ENCODE results near the gene ZC3HAV1L.

DNA sequence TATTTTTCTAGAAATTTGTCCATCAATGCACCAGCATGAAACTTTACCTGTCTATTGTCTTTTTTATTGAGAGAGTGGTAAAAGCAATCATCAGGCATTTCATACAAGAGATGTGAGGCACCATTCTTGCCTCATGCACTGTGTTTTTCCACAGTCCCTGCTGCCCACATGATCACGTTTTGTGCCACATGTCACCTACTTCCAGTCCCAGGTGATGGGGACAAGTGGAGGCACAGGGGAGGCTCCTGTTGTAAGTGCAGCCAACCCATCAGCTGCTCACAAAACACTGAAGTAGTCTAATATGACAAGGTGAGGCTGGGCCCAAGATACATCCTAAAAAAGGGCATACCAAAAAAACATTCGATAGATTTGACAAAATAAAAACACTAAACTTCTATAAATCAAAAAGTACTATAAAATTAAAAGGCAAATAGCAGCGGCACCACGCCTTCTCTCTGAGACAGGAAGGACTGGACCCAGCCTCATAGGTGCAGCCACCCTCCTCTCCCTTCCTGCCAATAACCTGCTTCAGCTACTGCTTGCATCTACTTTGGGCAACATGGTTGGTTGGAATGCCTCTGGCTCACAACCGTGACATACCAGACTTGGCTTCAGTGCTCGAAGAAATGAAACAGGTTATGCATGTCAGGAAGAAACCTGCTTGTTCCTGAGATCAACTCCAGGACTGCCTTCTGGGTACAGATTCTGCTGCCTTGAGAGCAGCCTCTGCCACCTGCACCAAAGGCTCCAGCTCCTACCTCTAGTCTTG is 2.3 kb downstream of the ZC3HAV1L start:
- TF ChIP-seq CTCF (IDR thresholded peaks at IDR 0.05): no peak
- TF ChIP-seq POLR2AphosphoS5 (IDR thresholded peaks at IDR 0.05; ENCODE audit: low read depth, low read length): no peak
- no peak for TF ChIP-seq TCF7L2 (IDR thresholded peaks at IDR 0.05; ENCODE audit: low read depth, low read length)
- TF ChIP-seq, protein P1, sequence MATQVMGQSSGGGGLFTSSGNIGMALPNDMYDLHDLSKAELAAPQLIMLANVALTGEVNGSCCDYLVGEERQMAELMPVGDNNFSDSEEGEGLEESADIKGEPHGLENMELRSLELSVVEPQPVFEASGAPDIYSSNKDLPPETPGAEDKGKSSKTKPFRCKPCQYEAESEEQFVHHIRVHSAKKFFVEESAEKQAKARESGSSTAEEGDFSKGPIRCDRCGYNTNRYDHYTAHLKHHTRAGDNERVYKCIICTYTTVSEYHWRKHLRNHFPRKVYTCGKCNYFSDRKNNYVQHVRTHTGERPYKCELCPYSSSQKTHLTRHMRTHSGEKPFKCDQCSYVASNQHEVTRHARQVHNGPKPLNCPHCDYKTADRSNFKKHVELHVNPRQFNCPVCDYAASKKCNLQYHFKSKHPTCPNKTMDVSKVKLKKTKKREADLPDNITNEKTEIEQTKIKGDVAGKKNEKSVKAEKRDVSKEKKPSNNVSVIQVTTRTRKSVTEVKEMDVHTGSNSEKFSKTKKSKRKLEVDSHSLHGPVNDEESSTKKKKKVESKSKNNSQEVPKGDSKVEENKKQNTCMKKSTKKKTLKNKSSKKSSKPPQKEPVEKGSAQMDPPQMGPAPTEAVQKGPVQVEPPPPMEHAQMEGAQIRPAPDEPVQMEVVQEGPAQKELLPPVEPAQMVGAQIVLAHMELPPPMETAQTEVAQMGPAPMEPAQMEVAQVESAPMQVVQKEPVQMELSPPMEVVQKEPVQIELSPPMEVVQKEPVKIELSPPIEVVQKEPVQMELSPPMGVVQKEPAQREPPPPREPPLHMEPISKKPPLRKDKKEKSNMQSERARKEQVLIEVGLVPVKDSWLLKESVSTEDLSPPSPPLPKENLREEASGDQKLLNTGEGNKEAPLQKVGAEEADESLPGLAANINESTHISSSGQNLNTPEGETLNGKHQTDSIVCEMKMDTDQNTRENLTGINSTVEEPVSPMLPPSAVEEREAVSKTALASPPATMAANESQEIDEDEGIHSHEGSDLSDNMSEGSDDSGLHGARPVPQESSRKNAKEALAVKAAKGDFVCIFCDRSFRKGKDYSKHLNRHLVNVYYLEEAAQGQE (IDR thresholded peaks at IDR 0.05; ENCODE audit: insufficient read depth in 1 of 2, low read depth in 2 of 2, low read length in 1 of 2): no peak
- no peak for TF ChIP-seq SIN3A (IDR thresholded peaks at IDR 0.05; ENCODE audit: borderline replicate concordance, insufficient read depth, low read depth, low read length)
